Muscle layer of colon (tissue), 2 donors: ENCODE measurements around the gene CA11.
A peak's percentile ranks its signal among the peaks of the same experiment; 100 is the strongest.

Experiments
- H3K27ac ChIP-seq: one replicate; pipeline ENCODE4 v1.7.0; 2013; ENCODE audit warnings: low read depth, mild to moderate bottlenecking, low read length, moderate library complexity
- H3K27me3 ChIP-seq, 2 donors: one replicate each; pipeline ENCODE4 v1.7.0; 2013; ENCODE audit warnings: low read length in 2 of 2, mild to moderate bottlenecking in 2 of 2; ENCODE audit not compliant: insufficient read depth in 2 of 2, control insufficient read depth in 1 of 2
- H3K36me3 ChIP-seq: one replicate; pipeline ENCODE4 v1.7.0; 2013; ENCODE audit warnings: mild to moderate bottlenecking, low read length; ENCODE audit not compliant: insufficient read depth
- H3K4me1 ChIP-seq: one replicate; pipeline ENCODE4 v1.7.0; 2013; ENCODE audit warnings: mild to moderate bottlenecking, low read length; ENCODE audit not compliant: insufficient read depth
- H3K4me3 ChIP-seq, 2 donors: one replicate each; pipeline ENCODE4 v1.7.0; 2013; ENCODE audit warnings: low read length in 2 of 2, low read depth in 1 of 2, mild to moderate bottlenecking in 1 of 2, moderate library complexity in 1 of 2
- H3K9ac ChIP-seq: one replicate; pipeline ENCODE4 v1.7.0; 2013; ENCODE audit warnings: low read length
- H3K9me3 ChIP-seq: one replicate; pipeline ENCODE4 v1.7.0; 2013; ENCODE audit warnings: mild to moderate bottlenecking, low read length
- donor health status: abdominal sarcoma.
- donor health status: Adenocarcinoma of cecum.

CA11 gene

DNA sequence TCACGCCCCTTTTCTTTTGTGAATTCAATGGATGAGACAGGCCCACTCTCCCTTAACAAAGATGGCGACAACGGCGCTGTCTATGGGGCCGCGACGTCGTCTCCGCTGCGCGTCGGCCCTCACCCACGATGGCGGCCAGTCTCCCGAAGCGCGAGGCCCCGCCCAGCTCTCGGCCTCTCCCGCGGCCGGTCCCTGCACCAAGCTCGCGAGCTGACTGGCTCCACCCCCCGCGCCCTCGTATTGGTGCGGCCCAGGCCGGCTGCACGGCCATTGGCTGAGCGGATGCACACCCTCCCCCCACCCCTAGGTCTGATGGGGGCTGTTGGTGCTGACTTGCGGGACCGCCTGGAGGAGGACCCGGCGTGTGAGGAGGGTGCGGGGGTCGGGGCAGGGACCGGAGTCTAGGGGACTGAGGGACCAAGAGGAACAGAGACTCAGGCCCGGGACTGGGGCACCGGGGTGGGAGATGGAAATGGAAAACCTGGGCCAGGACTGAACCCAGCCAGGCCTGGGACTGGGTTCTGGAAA lies 21.9 kb downstream of the CA11 start:
- H3K27ac ChIP-seq, result peak overlapping the region; percentile 61
- no peaks in the 10 kb centered on the region for H3K9me3 ChIP-seq
- H3K9ac ChIP-seq, result peak overlapping the region; percentile 33
- H3K4me1 ChIP-seq, result peaks cover 25% of the 10 kb centered on the region
- peaks cover 5% of the 10 kb centered on the region for H3K36me3 ChIP-seq
- H3K27me3 ChIP-seq, result no peaks in the 10 kb centered on the region
- H3K4me3 ChIP-seq, result peak overlapping the region; percentile 38 to 61

DNA sequence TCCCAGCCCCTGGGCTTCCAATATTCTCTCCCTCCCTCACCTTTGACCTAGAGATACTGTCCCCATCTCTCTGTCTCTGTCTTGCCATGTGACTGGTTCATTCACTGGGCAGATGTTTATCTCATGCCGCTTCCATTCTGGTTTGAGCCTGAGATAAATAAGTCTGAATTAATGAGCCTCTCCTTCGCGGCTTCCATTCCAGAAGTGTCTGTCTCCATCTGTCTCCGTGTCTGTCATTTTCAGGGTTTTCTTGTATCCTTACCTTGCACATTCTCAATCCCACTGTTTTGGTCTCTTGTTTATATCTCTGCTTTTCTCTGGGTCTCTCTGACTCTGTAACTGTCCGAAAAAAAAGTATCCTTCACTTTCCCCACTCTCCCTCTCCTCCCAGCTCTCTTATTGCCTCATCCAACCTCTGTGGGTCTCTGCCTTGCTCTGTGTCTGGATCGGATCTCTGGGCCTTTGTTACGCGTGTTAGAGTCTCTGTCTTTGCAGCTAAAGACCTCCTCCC lies 22.4 kb downstream of the CA11 start:
- H3K36me3 ChIP-seq, result peaks cover 5% of the 10 kb centered on the region
- H3K27me3 ChIP-seq, result no peaks in the 10 kb centered on the region
- H3K27ac ChIP-seq, result peak overlapping the region; percentile 61
- H3K9me3 ChIP-seq, result no peaks in the 10 kb centered on the region
- H3K4me3 ChIP-seq, result peak overlapping the region in 1 of 2 donors; percentile 13
- peak overlapping the region; percentile 10 for H3K9ac ChIP-seq
- H3K4me1 ChIP-seq, result peaks cover 25% of the 10 kb centered on the region

- Histone ChIP-seq H3K36me3 (peaks cover 28% of the 10 kb centered on the region), H3K27me3 (no peaks in the 10 kb centered on the region), H3K9ac (peak overlapping the region; percentile 49), H3K4me3 (peak overlapping the region; percentile 66 to 77), H3K27ac (peak overlapping the region; percentile 86), H3K4me1 (peaks cover 39% of the 10 kb centered on the region), H3K9me3 (no peaks in the 10 kb centered on the region)
These were observed 26.0 kb downstream of the CA11 start for GRCh38 chr19:48619692-48620585.

DNA sequence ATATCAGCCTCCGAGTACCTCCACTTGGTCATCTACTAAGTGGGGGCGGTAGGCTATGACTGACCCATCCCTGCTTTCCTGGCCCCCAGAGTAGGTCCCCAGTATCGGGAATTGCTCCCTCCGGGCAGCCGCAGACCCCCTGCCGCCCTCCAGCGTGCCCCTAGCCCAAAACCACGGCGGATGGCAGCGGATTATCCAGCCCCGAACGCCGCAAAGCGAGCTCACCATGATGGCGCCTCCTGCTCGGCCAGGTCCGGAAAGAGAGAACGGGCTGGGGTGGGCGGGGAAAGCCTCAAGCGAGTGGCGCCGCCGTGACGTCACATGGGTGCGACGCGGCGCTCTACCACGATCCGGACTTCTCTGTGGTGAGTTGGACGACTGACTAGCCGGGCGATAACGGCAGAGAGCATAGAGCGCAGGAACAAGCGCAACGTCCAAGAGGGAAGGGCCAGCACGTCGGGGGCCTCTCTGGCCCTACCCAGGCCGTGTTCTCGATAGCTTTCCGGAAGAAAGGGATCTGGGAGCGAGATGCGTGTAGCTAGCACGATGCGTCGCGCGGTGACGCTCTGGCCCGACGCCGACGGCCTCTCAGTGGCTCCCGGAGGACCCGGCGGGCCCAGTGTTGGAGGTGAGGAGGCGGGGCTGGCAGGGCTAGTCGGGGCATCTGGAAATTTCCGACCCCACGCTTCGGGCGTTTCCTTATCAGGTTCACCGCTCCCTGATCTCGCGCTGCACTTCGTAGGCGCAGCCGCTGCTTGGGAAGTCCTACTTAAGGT lies 26.9 kb downstream of the CA11 start, which contains the start of the genes RPL18 and SPHK2:
Gene RPL18, minus strand, starts transcription at position 263 of the 776 bp plus-strand sequence. Its CDS starts 35 bp downstream, at position 228.
Gene SPHK2, plus strand, starts transcription at position 591 of the 776 bp plus-strand sequence. CDS start 1,009 bp downstream, outside the sequence.
- Histone ChIP-seq H3K27ac (peak within 1 kb of the TSS; percentile 88), H3K9ac (peak within 1 kb of the TSS; percentile 99), H3K27me3 (no peaks in the 10 kb centered on the region), H3K36me3 (peaks cover 29% of the 10 kb centered on the region), H3K4me1 (peaks cover 33% of the 10 kb centered on the region), H3K9me3 (no peaks in the 10 kb centered on the region), H3K4me3 (peak within 1 kb of the TSS; percentile 75 to 83)

DNA sequence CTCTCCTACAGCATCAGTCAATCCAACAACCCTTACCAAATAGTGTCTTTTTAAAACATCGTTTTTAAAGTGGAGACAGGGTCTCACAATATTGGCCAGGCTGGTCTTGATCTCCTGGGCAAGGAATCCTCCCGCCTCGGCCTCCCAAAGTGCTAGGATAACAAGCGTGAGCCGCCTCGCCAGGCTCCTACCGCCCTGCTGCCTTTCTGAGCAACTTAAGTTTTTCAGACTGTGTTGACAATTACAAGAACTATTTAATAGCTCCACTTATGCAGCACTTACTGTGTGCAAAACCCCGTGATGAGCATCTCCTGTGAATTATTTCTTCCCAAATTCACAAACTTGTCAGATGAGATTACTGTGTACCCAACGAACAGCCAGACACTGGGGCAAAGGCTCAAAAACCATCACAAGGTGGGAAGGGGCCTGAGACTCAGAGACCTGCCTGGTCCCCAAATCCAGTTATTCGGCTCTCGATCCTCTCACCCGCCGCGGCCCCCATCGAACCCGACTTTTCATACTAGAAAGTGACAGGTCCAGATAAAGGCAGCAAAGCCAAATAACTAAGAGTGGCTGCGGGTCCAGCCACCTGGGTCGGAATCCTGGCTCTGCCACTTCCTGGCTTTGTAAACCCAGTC lies 27.6 kb downstream of the CA11 start:
- H3K4me3 ChIP-seq, result peak overlapping the region; percentile 75 to 83
- H3K9ac ChIP-seq, result peak overlapping the region; percentile 99
- H3K36me3 ChIP-seq, result peaks cover 29% of the 10 kb centered on the region
- peaks cover 28% of the 10 kb centered on the region for H3K4me1 ChIP-seq
- no peaks in the 10 kb centered on the region for H3K27me3 ChIP-seq
- H3K27ac ChIP-seq, result peak overlapping the region; percentile 88
- H3K9me3 ChIP-seq, result no peaks in the 10 kb centered on the region

DNA sequence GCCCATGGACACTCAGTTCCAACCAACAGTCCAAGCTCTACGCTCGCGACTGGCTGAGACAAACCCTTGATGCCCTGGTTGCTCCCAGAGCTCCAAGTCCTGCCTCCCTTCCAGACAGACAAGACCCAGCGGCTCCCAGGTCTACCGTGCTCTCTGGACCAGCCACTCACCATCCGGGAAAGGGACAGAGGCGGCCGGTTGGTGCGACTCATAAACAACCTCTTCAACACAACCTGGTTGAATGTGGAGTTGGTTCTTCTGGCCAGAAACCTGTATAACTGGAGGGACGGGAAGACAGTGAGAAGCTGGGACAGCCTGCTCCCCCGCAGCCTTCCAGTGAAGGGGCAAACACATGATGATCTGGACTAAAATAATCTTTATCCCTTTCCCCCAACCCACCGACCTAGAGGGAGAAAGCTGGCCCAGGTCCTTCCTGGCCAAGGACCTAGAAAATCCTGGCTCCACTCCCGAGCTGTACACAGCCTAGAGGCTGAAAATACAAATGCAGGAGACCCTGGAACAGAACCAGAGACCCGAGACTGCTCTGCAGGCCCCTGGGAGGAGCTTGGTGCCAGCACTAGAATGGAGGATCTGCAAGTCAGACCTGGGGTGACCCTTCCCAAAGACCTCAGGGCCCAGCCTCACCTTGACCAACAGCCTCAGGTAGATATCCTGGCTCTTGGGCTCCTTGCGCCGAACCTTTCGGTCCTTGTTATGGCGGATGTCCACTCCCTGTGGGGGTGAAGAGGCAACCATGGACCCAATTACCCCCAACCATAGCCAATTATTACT lies 28.6 kb downstream of the CA11 start:
- no peaks in the 10 kb centered on the region for H3K9me3 ChIP-seq
- H3K27me3 ChIP-seq, result no peaks in the 10 kb centered on the region
- H3K36me3 ChIP-seq, result peaks cover 29% of the 10 kb centered on the region
- H3K27ac ChIP-seq, result peak overlapping the region; percentile 88
- peak overlapping the region; percentile 99 for H3K9ac ChIP-seq
- H3K4me3 ChIP-seq, result peak overlapping the region; percentile 75 to 83
- peaks cover 23% of the 10 kb centered on the region for H3K4me1 ChIP-seq

- Histone ChIP-seq H3K9me3 (no peaks in the 10 kb centered on the region), H3K27me3 (no peaks in the 10 kb centered on the region), H3K36me3 (peaks cover 29% of the 10 kb centered on the region), H3K27ac (no peak overlapping the region), H3K4me3 (no peak overlapping the region), H3K4me1 (peaks cover 23% of the 10 kb centered on the region), H3K9ac (no peak overlapping the region)
These were observed 29.4 kb downstream of the CA11 start for GRCh38 chr19:48616491-48617056.

DNA sequence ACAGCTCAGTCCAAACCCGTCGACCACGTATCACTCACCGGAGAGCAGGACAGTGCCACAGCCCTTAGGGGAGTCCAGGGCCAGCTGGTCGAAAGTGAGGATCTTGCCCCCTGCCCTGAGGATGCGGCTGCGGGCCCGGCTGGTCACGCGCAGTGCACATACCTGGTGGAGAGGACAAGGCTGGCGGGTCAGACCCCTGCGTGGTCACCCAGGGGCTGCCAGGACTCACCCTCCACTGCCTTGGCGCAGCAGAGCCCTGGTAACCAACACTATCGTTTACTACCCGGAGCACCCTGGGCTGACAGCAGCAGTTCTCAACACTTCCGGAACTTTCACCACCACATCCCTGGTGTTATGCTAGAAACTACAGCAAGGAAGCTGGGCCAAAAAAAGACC lies 29.9 kb downstream of the CA11 start:
- Histone ChIP-seq H3K36me3 (peaks cover 29% of the 10 kb centered on the region), H3K4me1 (peaks cover 23% of the 10 kb centered on the region), H3K9ac (no peak overlapping the region), H3K27ac (no peak overlapping the region), H3K4me3 (no peak overlapping the region), H3K27me3 (no peaks in the 10 kb centered on the region), H3K9me3 (no peaks in the 10 kb centered on the region)

GRCh38 chr19:48615231-48616040 lies 30.6 kb downstream of the CA11 start:
- Histone ChIP-seq H3K4me3 (no peak overlapping the region), H3K4me1 (peaks cover 23% of the 10 kb centered on the region), H3K27ac (no peak overlapping the region), H3K9ac (no peak overlapping the region), H3K36me3 (peaks cover 29% of the 10 kb centered on the region), H3K9me3 (no peaks in the 10 kb centered on the region), H3K27me3 (no peaks in the 10 kb centered on the region)
